Smooth muscle cell (in vitro differentiated cells): ENCODE results near the gene TPPP. TPM values are rescaled to one million over a fixed set of nuclear protein-coding genes. Genes with fewer than 3 reads are reported as not detected.

Experiments used
- DNase-seq: peaks from one replicate; lab custom pipeline; 2025; ENCODE audit not compliant: unreplicated experiment; lab: John Stamatoyannopoulos, UW
- H2AFZ ChIP-seq: fragments of 200-600 bp; sonication (generic); 2 replicates; pipeline ENCODE4 v1.6.0; 2016; ENCODE audit warnings: antibody characterized with exemption, low read depth, mild to moderate bottlenecking
- H3F3A ChIP-seq: fragments of 200-600 bp; sonication (generic); 2 replicates; pipeline ENCODE4 v1.6.0; 2017; ENCODE audit warnings: antibody characterized with exemption, low read depth
- H3K27ac ChIP-seq: fragments of 200-600 bp; sonication (generic); 2 replicates; pipeline ENCODE4 v1.5.1; 2016; ENCODE audit warnings: low read depth, mild to moderate bottlenecking
- H3K27me3 ChIP-seq: fragments of 200-600 bp; sonication (generic); 2 replicates; pipeline ENCODE4 v1.6.1; 2016; ENCODE audit warnings: low read depth, mild to moderate bottlenecking
- H3K36me3 ChIP-seq: fragments of 200-600 bp; sonication (generic); 2 replicates; pipeline ENCODE4 v1.5.1; 2016; ENCODE audit warnings: low read depth
- H3K4me1 ChIP-seq: fragments of 200-600 bp; sonication (generic); 2 replicates; pipeline ENCODE4 v1.5.1; 2016; ENCODE audit warnings: low read depth
- H3K4me2 ChIP-seq: fragments of 200-600 bp; sonication (generic); 2 replicates; pipeline ENCODE4 v1.6.0; 2016; ENCODE audit warnings: mild to moderate bottlenecking
- H3K4me3 ChIP-seq: fragments of 200-600 bp; sonication (generic); 2 replicates; pipeline ENCODE4 v1.5.1; 2016; ENCODE audit warnings: mild to moderate bottlenecking
- H3K79me2 ChIP-seq: fragments of 200-600 bp; sonication (generic); 2 replicates; pipeline ENCODE4 v1.6.0; 2016; ENCODE audit warnings: low read depth, mild to moderate bottlenecking
- H3K9ac ChIP-seq: fragments of 200-600 bp; sonication (generic); 2 replicates; pipeline ENCODE4 v1.6.0; 2016; ENCODE audit warnings: low read depth
- H3K9me3 ChIP-seq: fragments of 200-600 bp; sonication (generic); replicated peaks from 2 replicates; pipeline ENCODE4 v1.5.1; 2016; ENCODE audit warnings: low read depth
- H4K20me1 ChIP-seq: fragments of 200-600 bp; sonication (generic); 2 replicates; pipeline ENCODE4 v1.6.0; 2016; ENCODE audit warnings: low read depth
- CTCF ChIP-seq: fragments of 200-600 bp; sonication (generic); IDR thresholded peaks from 2 replicates; pipeline ENCODE4 v1.5.1; 2017; ENCODE audit warnings: borderline replicate concordance, mild to moderate bottlenecking, antibody characterized with exemption; ENCODE audit not compliant: insufficient read depth, poor library complexity, severe bottlenecking
- WGBS: methylation state at CpG from one replicate; pipeline ENCODE4 v1.1.7; 2016; ENCODE audit warnings: low lambda C conversion rate; 5-methylcytosine and 5-hydroxymethylcytosine counted together
- polyA plus RNA-seq: library from polyadenylated mRNA; unstranded; fragments of >200 nt; fragmentation: Nextera tagmentation; extraction: Ambion mirVana; gene quantifications from 2 replicates; pipeline ENCODE4 v1.2.1, GENCODE V29; 2016
- total RNA-seq: library from RNA; depleted of rRNA; stranded (reverse); fragments of >200 nt; gene quantifications from 2 replicates; pipeline ENCODE4 v1.2.3, GENCODE V29; 2014

The TPPP gene
- total and polyA plus RNA-seq, 2 experiments from 2014 or later, result not detected

- Histone ChIP-seq H4K20me1 (no peaks in the 10 kb centered on the region), H3F3A (no peaks in the 10 kb centered on the region), H3K27ac (no peak overlapping the region), H3K27me3 (no peaks in the 10 kb centered on the region), H3K4me3 (no peak overlapping the region), H3K36me3 (no peaks in the 10 kb centered on the region), H3K79me2 (no peaks in the 10 kb centered on the region), H3K4me1 (no peaks in the 10 kb centered on the region), H3K9ac (no peak overlapping the region), H3K4me2 (no peak overlapping the region), H3K9me3 (no peaks in the 10 kb centered on the region), H2AFZ (no peak overlapping the region)
- no peak for DNase-seq
- no peak for TF ChIP-seq CTCF
- WGBS, result 93% methylated on average over 4 of the region's 4 CpGs
These were observed 45.8 kb downstream of the TPPP start for GRCh38 chr5:647311-647710.

GRCh38 chr5:646396-647201 lies 46.6 kb downstream of the TPPP start:
- no peaks in the 10 kb centered on the region for H3K9me3 ChIP-seq
- H2AFZ ChIP-seq, result no peak overlapping the region
- no peak for DNase-seq
- H3K79me2 ChIP-seq, result no peaks in the 10 kb centered on the region
- H3K27me3 ChIP-seq, result no peaks in the 10 kb centered on the region
- no peaks in the 10 kb centered on the region for H3K36me3 ChIP-seq
- no peak overlapping the region for H3K4me3 ChIP-seq
- H3K9ac ChIP-seq, result no peak overlapping the region
- no peaks in the 10 kb centered on the region for H3F3A ChIP-seq
- no peak overlapping the region for H3K27ac ChIP-seq
- 97% methylated on average over 18 of the region's 18 CpGs for WGBS
- no peaks in the 10 kb centered on the region for H3K4me1 ChIP-seq
- no peak overlapping the region for H3K4me2 ChIP-seq
- no peaks in the 10 kb centered on the region for H4K20me1 ChIP-seq
- TF ChIP-seq CTCF, result no peak

- no peaks in the 10 kb centered on the region for H3K36me3 ChIP-seq
- no peaks in the 10 kb centered on the region for H3F3A ChIP-seq
- H3K9me3 ChIP-seq, result no peaks in the 10 kb centered on the region
- H2AFZ ChIP-seq, result no peak overlapping the region
- H3K4me3 ChIP-seq, result no peak overlapping the region
- DNase-seq, result no peak
- no peak overlapping the region for H3K9ac ChIP-seq
- over 99% methylated on average over 13 of the region's 13 CpGs for WGBS
- no peaks in the 10 kb centered on the region for H4K20me1 ChIP-seq
- TF ChIP-seq CTCF, result no peak
- no peak overlapping the region for H3K27ac ChIP-seq
- no peak overlapping the region for H3K4me2 ChIP-seq
- H3K27me3 ChIP-seq, result no peaks in the 10 kb centered on the region
- H3K4me1 ChIP-seq, result no peaks in the 10 kb centered on the region
- no peaks in the 10 kb centered on the region for H3K79me2 ChIP-seq
These were observed 47.7 kb downstream of the TPPP start for GRCh38 chr5:645421-645820.

- H4K20me1 ChIP-seq, result no peaks in the 10 kb centered on the region
- no peaks in the 10 kb centered on the region for H3K36me3 ChIP-seq
- no peak overlapping the region for H3K4me3 ChIP-seq
- H3K9ac ChIP-seq, result no peak overlapping the region
- no peaks in the 10 kb centered on the region for H3K79me2 ChIP-seq
- H3K4me1 ChIP-seq, result no peaks in the 10 kb centered on the region
- no peak overlapping the region for H3K4me2 ChIP-seq
- H3K27ac ChIP-seq, result no peak overlapping the region
- WGBS, result 98% methylated on average over 15 of the region's 15 CpGs
- no peaks in the 10 kb centered on the region for H3F3A ChIP-seq
- H3K9me3 ChIP-seq, result no peaks in the 10 kb centered on the region
- H2AFZ ChIP-seq, result no peak overlapping the region
- H3K27me3 ChIP-seq, result no peaks in the 10 kb centered on the region
- no peak for DNase-seq
- no peak for TF ChIP-seq CTCF
These were observed 48.2 kb downstream of the TPPP start for GRCh38 chr5:644971-645370.
